GM23338 (cell line): Measurements from ENCODE around the gene CCDC127. TPM values are rescaled to one million over a fixed set of nuclear protein-coding genes. Genes with fewer than 3 reads are reported as not detected.
A peak's percentile ranks its signal among the peaks of the same experiment; 100 is the strongest.

Source experiments
- ATAC-seq: fragments of 200-7000 bp; cut with Tn5 transposase; 3 replicates; pipeline ENCODE4 v1.9.1; 2020
- DNase-seq: peaks from one replicate; pipeline ENCODE4 v3.0.0-alpha.2; 2015; ENCODE audit warnings: low spot score
- H2AFZ ChIP-seq: fragments of 200-600 bp; sonication (generic); 2 replicates; pipeline ENCODE4 v1.8.0; 2016; ENCODE audit warnings: antibody characterized with exemption, mild to moderate bottlenecking, moderate library complexity
- H3F3A ChIP-seq: fragments of 200-600 bp; sonication (generic); replicated peaks from 2 replicates; pipeline ENCODE4 v1.8.0; 2017; ENCODE audit warnings: antibody characterized with exemption, mixed run types, low read depth
- H3K27ac ChIP-seq: fragments of 200-600 bp; sonication (generic); 2 replicates; pipeline ENCODE4 v1.6.1; 2016; ENCODE audit warnings: low read depth
- H3K27me3 ChIP-seq: fragments of 200-600 bp; sonication (generic); 2 replicates; pipeline ENCODE4 v1.8.0; 2016; ENCODE audit warnings: mild to moderate bottlenecking, mixed run types, moderate library complexity; ENCODE audit not compliant: insufficient read depth
- H3K36me3 ChIP-seq: fragments of 200-600 bp; sonication (generic); 2 replicates; pipeline ENCODE4 v1.8.0; 2016; ENCODE audit warnings: mild to moderate bottlenecking; ENCODE audit not compliant: insufficient read depth
- H3K4me1 ChIP-seq: fragments of 200-600 bp; sonication (generic); 2 replicates; pipeline ENCODE4 v1.8.0; 2016; ENCODE audit warnings: mild to moderate bottlenecking, moderate library complexity; ENCODE audit not compliant: insufficient read depth
- H3K4me2 ChIP-seq: fragments of 200-600 bp; sonication (generic); 2 replicates; pipeline ENCODE4 v1.7.1; 2017; ENCODE audit warnings: mixed run types
- H3K4me3 ChIP-seq: fragments of 200-600 bp; sonication (generic); 2 replicates; pipeline ENCODE4 v1.6.1; 2016; ENCODE audit warnings: mixed run types
- H3K79me2 ChIP-seq: fragments of 200-600 bp; sonication (generic); replicated peaks from 2 replicates; pipeline ENCODE4 v1.8.0; 2017; ENCODE audit warnings: mild to moderate bottlenecking; ENCODE audit not compliant: insufficient read depth
- H3K9me2 ChIP-seq: fragments of 200-600 bp; sonication (generic); 2 replicates; pipeline ENCODE4 v1.8.0; 2017; ENCODE audit not compliant: insufficient read depth
- H4K20me1 ChIP-seq: fragments of 200-600 bp; sonication (generic); replicated peaks from 2 replicates; pipeline ENCODE4 v1.8.0; 2017; ENCODE audit warnings: mild to moderate bottlenecking; ENCODE audit not compliant: insufficient read depth
- H3K27ac Mint-ChIP-seq: 2 replicates; pipeline ENCODE4 v1.8.0; 2020; ENCODE audit warnings: inconsistent platforms, mild to moderate bottlenecking, moderate library complexity, mixed read lengths
- H3K27me3 Mint-ChIP-seq: 3 replicates; pipeline ENCODE4 v1.8.0; 2022; ENCODE audit warnings: low read depth, mild to moderate bottlenecking, moderate library complexity, mixed read lengths, inconsistent platforms; ENCODE audit not compliant: insufficient read depth, poor library complexity
- H3K36me3 Mint-ChIP-seq: 3 replicates; pipeline ENCODE4 v1.8.0; 2021; ENCODE audit warnings: low read depth, mild to moderate bottlenecking, inconsistent platforms, moderate library complexity, mixed read lengths
- H3K4me1 Mint-ChIP-seq: 3 replicates; pipeline ENCODE4 v1.8.0; 2020; ENCODE audit warnings: mild to moderate bottlenecking, inconsistent platforms, mixed read lengths
- H3K4me3 Mint-ChIP-seq: 3 replicates; pipeline ENCODE4 v1.8.0; 2021; ENCODE audit warnings: moderate library complexity, mild to moderate bottlenecking, inconsistent platforms, mixed read lengths
- H3K9me3 Mint-ChIP-seq: 3 replicates; pipeline ENCODE4 v1.8.0; 2020; ENCODE audit warnings: moderate library complexity, mild to moderate bottlenecking, inconsistent platforms, mixed read lengths
- CREB1 ChIP-seq: fragments of 250-450 bp; sonication (Bioruptor Pico); IDR thresholded peaks from 2 replicates; pipeline ENCODE4 v1.5.0; 2020; ENCODE audit warnings: low read depth, mild to moderate bottlenecking, moderate library complexity
- EZH2 ChIP-seq: fragments of 200-600 bp; sonication (generic); IDR thresholded peaks from one replicate; pipeline ENCODE4 v1.8.0; 2017; ENCODE audit warnings: antibody characterized with exemption, mild to moderate bottlenecking, low read depth; ENCODE audit not compliant: unreplicated experiment
- EZH2phosphoT487 ChIP-seq: fragments of 200-600 bp; sonication (generic); IDR thresholded peaks from one replicate; pipeline ENCODE4 v1.8.1; 2018; ENCODE audit warnings: antibody characterized with exemption; ENCODE audit not compliant: unreplicated experiment
- JUNB ChIP-seq: IDR thresholded peaks from one replicate; pipeline ENCODE4 v1.6.1; 2016; ENCODE audit warnings: antibody characterized with exemption; ENCODE audit not compliant: unreplicated experiment
- polyA plus RNA-seq: library from polyadenylated mRNA; unstranded; fragments of >200 nt; fragmentation: Nextera tagmentation; extraction: Ambion mirVana; gene quantifications from 2 replicates; pipeline ENCODE4 v1.2.1, GENCODE V29; 2016
- total RNA-seq: library from RNA; depleted of rRNA; stranded (reverse); fragments of >200 nt; shearing (Covaris generic); gene quantifications from 2 replicates; pipeline ENCODE4 v1.2.3, GENCODE V29; 2014
- TF ChIP-seq, protein P1 (sequence below): fragments of 250-450 bp; sonication (Bioruptor Pico); IDR thresholded peaks from 2 replicates; pipeline ENCODE4 v1.5.0; 2020; ENCODE audit warnings: mild to moderate bottlenecking, moderate library complexity
- TF ChIP-seq, protein P2 (sequence below), 2 experiments: fragments of 200-600 bp in 1 of 2; sonication (generic) in 1 of 2; conservative IDR thresholded peaks; 2 replicates each; pipeline versions ENCODE4 v1.5.1 to v1.6.1; 2016 to 2017; ENCODE audit warnings: antibody characterized with exemption in 2 of 2, low read depth in 2 of 2, mild to moderate bottlenecking in 2 of 2, moderate library complexity in 1 of 2

Gene CCDC127
- total and polyA plus RNA-seq, 2 experiments from 2014 or later, result 6.0 to 7.2 TPM

DNA sequence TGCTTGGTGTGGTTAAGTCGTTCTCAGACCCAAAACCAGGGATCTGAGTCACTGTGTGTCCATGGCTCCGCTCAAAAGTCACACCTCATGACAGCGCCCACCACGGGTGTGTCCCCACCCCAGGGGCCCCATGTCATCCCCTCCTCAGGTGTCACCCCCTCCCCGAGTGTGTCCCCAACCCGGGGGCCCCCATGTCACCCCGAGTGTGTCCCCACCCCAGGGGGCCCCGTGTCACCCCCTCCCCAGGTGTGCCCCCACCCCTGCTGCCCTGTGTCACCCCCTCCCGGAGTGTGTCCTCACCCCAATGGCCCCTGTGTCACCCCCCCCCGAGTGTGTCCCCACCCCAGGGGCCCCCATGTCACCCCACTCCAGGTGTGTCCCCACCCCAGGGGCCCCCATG is 21.6 kb downstream of the CCDC127 start (continued):
- TF ChIP-seq, protein P1, sequence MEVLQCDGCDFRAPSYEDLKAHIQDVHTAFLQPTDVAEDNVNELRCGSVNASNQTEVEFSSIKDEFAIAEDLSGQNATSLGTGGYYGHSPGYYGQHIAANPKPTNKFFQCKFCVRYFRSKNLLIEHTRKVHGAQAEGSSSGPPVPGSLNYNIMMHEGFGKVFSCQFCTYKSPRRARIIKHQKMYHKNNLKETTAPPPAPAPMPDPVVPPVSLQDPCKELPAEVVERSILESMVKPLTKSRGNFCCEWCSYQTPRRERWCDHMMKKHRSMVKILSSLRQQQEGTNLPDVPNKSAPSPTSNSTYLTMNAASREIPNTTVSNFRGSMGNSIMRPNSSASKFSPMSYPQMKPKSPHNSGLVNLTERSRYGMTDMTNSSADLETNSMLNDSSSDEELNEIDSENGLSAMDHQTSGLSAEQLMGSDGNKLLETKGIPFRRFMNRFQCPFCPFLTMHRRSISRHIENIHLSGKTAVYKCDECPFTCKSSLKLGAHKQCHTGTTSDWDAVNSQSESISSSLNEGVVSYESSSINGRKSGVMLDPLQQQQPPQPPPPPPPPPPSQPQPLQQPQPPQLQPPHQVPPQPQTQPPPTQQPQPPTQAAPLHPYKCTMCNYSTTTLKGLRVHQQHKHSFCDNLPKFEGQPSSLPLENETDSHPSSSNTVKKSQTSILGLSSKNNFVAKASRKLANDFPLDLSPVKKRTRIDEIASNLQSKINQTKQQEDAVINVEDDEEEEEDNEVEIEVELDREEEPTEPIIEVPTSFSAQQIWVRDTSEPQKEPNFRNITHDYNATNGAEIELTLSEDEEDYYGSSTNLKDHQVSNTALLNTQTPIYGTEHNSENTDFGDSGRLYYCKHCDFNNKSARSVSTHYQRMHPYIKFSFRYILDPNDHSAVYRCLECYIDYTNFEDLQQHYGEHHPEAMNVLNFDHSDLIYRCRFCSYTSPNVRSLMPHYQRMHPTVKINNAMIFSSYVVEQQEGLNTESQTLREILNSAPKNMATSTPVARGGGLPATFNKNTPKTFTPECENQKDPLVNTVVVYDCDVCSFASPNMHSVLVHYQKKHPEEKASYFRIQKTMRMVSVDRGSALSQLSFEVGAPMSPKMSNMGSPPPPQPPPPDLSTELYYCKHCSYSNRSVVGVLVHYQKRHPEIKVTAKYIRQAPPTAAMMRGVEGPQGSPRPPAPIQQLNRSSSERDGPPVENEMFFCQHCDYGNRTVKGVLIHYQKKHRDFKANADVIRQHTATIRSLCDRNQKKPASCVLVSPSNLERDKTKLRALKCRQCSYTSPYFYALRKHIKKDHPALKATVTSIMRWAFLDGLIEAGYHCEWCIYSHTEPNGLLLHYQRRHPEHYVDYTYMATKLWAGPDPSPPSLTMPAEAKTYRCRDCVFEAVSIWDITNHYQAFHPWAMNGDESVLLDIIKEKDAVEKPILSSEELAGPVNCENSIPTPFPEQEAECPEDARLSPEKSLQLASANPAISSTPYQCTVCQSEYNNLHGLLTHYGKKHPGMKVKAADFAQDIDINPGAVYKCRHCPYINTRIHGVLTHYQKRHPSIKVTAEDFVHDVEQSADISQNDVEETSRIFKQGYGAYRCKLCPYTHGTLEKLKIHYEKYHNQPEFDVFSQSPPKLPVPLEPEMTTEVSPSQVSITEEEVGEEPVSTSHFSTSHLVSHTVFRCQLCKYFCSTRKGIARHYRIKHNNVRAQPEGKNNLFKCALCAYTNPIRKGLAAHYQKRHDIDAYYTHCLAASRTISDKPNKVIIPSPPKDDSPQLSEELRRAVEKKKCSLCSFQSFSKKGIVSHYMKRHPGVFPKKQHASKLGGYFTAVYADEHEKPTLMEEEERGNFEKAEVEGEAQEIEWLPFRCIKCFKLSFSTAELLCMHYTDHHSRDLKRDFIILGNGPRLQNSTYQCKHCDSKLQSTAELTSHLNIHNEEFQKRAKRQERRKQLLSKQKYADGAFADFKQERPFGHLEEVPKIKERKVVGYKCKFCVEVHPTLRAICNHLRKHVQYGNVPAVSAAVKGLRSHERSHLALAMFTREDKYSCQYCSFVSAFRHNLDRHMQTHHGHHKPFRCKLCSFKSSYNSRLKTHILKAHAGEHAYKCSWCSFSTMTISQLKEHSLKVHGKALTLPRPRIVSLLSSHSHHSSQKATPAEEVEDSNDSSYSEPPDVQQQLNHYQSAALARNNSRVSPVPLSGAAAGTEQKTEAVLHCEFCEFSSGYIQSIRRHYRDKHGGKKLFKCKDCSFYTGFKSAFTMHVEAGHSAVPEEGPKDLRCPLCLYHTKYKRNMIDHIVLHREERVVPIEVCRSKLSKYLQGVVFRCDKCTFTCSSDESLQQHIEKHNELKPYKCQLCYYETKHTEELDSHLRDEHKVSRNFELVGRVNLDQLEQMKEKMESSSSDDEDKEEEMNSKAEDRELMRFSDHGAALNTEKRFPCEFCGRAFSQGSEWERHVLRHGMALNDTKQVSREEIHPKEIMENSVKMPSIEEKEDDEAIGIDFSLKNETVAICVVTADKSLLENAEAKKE (CRISPR knock-in tag), result no peak
- TF ChIP-seq CREB1 (CRISPR knock-in tag), result no peak
- TF ChIP-seq EZH2, result no peak
- TF ChIP-seq JUNB, result no peak

DNA sequence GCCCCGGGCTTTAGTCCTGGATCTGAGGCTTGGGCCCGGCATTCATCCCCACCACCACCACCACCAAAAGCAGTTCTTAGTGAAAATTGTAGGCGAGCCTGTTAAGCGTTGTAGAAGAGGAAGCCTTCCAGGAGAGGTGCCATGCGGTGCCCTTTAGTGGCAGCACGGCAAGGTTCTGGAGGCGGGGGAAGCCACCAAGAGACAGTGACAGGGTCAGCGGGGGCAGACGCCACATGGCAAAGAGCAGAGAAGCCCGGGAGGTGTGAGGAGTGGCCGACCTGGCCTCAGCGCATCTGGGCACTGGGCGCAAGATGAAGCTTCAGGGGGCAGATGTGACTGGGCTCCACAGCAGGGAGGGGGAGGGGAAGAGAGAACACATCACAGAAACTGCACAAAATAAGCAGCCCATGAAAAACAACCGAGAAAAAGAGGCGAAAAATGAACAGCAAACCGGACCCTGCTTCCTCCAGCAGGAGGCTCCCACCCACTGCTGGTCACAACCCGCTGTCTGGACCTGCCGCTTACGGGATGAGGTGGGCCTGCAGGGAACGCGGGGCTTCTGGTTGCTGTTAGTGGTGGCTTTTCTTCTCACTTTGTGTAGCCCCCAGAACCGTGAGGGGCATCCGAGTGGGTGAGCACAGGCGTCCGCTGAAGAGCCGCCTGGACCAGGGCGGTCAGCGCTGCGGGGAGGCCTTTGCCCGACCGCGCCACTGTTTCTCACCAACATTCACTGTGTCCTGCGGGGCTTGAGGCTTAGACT is 22.4 kb downstream of the CCDC127 start:
- Histone ChIP-seq H3K36me3 (no peaks in the 10 kb centered on the region), H3K4me1 (no peaks in the 10 kb centered on the region), H3K27me3 (no peaks in the 10 kb centered on the region), H3K9me2 (no peaks in the 10 kb centered on the region), H3K27ac (no peak overlapping the region), H3K79me2 (no peaks in the 10 kb centered on the region), H2AFZ (no peak overlapping the region), H3K4me3 (no peak overlapping the region), H4K20me1 (no peaks in the 10 kb centered on the region; the same call in 1 of the 2 replicates), H3K4me2 (no peak overlapping the region), H3F3A (no peaks in the 10 kb centered on the region)
- no peaks in the 10 kb centered on the region for H3K9me3 Mint-ChIP-seq
- no peak overlapping the region; the same call in 2 of the 3 replicates for H3K4me3 Mint-ChIP-seq
- H3K27me3 Mint-ChIP-seq, result peaks cover 11% of the 10 kb centered on the region
- H3K27ac Mint-ChIP-seq, result peak overlapping the region; percentile 39
- ATAC-seq, result peak; percentile 22
- peaks cover 5% of the 10 kb centered on the region for H3K4me1 Mint-ChIP-seq
- DNase-seq, result peak; percentile 45
- H3K36me3 Mint-ChIP-seq, result no peaks in the 10 kb centered on the region; the same call in 2 of the 3 replicates
- TF ChIP-seq, protein P2, sequence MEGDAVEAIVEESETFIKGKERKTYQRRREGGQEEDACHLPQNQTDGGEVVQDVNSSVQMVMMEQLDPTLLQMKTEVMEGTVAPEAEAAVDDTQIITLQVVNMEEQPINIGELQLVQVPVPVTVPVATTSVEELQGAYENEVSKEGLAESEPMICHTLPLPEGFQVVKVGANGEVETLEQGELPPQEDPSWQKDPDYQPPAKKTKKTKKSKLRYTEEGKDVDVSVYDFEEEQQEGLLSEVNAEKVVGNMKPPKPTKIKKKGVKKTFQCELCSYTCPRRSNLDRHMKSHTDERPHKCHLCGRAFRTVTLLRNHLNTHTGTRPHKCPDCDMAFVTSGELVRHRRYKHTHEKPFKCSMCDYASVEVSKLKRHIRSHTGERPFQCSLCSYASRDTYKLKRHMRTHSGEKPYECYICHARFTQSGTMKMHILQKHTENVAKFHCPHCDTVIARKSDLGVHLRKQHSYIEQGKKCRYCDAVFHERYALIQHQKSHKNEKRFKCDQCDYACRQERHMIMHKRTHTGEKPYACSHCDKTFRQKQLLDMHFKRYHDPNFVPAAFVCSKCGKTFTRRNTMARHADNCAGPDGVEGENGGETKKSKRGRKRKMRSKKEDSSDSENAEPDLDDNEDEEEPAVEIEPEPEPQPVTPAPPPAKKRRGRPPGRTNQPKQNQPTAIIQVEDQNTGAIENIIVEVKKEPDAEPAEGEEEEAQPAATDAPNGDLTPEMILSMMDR (conservative IDR thresholded peaks at IDR 0.05; ENCODE audit: low read depth in 2 of 2), result peak; percentile 24 to 61; a peak in 3 of 4 replicates
- TF ChIP-seq JUNB (no peak), EZH2phosphoT487 (no peak)
- TF ChIP-seq, protein P1 (CRISPR knock-in tag), result no peak
